SW480 (cell line): Measurements from ENCODE around the gene SNAP47.

Source experiments
- DNase-seq: peaks from one replicate; pipeline ENCODE4 v3.0.0-alpha.2; 2016; ENCODE audit warnings: low spot score

The SNAP47 gene

DNA sequence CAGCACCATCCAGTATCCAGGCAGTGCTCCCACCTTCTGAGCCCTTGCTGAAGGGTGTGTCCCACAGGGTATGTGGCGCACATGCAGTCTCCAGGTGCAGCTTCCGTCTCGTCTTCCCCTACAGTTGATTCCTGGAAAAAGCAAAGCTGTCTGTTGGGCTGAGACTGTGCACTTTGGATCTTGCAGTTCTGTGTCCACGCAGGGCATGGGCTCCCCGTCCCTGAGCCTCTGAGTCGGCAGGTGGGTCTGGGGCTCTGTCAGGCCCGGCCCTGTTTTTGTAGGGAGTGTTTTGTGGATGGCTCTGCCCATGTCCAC is 32.8 kb downstream of the SNAP47 start:
- DNase-seq = no peak

DNA sequence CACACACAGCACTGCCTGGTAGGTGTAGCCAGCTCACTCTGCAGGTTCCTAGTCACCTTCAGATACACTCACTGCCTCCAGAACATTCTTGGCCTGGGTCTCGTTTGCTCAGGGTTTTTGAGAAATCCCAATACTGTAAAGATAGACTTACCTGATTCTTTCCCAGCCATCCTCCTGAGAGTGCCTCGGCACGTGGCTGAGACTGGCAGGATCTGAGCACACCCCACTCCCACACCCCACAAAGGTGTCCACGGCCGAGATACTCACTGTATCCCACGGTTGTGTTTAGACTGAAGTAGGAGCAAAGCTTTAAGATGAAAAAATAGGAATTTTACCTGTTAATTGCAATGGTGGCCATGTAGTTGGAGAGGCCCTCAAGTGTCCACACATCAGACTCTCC is 33.4 kb downstream of the SNAP47 start:
- no peak for DNase-seq

DNA sequence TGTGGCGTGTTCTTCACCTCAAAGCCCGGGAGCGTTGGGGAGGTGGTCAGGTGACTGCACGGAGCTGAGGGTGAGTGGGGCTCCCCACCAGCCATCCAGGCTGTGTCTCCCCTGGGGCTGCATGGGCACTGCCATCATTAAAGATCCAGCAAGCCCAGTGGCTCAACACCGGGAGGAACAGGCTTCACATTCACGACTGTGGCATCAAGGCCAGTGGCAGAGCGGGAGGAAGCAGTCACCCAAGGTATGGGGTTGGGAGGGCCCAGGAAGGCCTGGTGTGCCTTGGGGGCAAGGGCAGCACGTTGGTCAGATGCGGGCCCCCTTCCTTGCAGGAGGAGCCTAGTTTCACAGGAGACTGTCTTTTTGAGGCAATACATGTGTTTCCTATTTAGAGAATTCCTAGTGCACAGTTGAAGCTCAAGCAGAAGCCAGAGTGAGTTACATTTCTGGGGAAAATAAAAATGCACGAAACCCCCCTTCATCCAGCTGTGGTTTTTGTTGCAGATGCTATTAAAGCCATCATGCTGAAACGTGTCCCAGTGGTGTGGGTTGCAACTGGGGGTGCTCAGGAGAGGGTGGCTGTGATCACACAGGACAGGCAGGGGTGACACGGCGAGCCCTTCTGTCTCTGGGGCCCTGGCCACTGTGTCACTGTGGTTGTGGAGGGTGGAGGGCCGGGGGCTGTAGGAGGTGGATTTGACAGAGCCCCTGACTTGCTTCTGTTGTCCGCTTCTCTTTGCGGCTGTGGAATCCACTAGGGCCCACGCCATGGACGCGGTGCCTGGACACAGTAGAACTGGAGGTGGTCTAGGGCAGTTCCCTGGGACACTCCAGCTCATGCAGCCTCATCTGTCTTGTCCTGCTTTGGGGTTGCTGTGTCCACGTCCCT is 34.1 kb downstream of the SNAP47 start:
- no peak for DNase-seq

DNA sequence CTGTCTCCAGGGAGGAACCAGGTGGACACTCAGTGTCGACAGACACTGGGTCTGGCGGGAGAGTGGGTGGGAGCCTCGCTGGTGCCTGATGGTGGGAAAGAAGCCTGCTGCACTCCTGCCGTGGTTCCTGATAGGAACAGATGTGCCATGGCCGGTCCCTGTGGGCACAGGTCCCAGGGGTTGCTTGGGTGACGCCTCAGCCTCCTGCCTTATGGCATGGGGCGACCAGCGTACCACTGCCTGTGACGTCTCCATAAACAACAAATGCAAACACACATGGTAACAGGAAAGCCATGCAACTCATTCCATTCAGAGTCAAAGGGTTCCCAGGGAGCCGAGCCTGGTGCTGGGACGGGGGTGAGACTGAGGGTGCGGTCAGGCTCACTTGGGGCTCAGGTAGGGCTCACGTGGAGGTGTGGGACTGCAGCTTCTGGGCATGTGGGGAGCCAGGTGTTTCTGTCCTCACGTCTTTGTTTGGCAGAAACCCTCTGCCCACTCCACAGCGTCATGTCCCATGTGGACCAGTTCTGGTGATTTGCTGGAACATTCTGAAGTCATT is 34.8 kb downstream of the SNAP47 start:
- no peak for DNase-seq

DNA sequence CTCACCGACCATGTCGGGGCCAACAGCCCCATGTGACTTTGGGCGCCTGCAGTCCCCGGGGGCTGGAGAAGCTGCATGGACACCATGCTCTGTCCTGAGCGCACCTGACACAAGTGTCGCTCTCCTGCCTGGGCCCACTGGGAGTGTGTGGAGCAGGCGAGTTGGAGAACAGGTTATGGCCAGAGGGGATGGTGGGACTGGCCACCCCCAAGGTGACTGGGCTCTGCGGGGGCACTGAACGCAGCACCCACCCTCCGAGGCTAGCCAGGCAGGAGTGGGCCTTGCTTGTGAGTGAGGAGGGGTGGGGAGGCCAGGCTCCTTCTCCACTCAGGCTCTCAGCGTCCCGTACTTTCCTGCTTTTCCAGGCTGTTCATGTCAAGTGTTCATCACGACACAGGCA is 35.6 kb downstream of the SNAP47 start:
- DNase-seq = no peak

DNA sequence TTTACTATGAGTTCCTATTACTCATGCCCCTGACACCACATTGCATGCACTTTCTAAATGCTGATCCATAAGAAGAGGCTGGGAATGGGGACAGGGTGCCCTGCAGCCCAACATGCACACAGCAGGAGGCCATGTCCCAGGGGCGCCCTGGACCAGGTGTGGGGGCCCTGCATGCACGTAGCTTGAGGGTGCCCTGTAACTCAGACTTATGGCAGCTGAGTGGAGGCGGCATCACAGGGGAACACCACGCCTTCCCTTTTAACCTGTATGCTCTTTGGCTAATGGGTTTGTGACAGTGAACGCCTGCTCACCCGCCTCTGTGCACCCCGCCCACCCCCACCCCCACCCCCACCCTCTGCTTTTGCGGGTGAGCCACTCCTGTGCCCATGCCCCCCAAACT is 36.1 kb downstream of the SNAP47 start:
- no peak for DNase-seq

DNA sequence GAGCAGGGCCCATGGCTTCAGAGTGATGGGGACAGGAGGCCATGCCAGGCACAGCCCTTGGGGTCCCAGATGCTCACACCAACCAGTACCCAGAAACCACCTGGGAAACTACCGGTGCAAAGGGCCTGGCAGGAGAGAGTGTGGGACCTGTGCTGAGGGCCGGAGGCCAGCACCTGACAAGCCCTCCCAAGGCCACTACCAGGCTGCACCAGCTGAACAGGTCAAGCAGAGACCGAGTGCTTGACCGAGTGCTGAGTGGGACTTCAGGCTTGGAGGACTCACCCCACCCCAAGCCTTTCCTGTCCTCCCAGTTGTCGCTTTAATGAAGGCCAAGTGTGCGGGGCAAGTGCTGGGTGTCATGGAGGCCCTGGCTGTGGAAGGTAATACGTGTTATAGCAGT is 36.5 kb downstream of the SNAP47 start:
- no peak for DNase-seq

DNA sequence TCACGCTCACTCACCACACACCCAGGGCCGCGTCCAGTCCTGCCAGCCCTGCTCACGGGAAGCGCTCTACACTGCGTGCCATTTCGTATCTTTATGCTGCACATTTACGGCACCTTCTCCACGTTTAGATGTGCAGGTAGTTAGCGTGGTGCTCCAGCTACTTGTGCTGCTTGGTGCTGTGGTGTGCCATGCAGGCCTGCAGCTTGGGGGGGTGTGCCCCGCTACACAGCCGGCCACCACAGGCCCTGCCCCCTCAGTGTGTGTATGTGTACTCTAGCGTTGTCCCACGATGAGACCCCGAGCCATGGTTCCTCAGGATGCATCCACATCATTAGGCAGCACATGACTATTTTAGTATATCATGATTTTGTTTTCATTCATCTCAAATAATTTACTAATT is 38.3 kb downstream of the SNAP47 start:
- no peak for DNase-seq

DNA sequence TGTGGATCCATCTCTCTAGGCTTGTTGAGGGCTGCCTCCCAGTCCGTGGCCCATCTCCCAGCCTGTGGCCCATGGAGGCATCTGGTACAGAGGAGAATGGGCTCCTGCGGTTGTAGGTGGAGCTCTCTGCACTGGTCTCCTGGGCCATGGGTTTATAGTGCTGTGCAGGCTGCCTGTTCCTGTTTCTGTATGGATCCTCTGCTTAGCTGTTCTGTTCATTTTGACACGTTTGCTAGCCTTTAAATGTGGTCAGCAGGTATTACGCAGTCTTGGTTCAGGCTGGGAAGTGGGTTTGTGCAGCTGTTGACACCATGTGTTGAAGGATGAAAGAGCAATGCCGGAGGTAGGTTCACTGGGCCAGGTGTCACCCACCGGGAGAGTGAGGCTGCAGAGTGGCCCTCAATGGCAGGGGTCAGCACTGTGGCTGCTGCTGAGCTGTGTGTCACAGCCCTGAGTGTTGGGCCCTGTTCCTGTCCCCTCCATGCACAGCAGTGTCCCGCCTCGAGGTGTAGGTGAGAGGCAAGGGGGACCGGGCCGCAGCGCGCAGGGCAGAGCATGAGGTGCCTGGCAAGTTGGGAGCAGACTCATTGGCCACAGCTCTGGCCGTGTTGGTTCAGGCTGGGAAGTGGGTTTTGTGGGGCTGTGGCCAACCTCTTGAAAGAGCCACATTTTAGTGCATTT is 39.0 kb downstream of the SNAP47 start:
- DNase-seq = no peak

DNA sequence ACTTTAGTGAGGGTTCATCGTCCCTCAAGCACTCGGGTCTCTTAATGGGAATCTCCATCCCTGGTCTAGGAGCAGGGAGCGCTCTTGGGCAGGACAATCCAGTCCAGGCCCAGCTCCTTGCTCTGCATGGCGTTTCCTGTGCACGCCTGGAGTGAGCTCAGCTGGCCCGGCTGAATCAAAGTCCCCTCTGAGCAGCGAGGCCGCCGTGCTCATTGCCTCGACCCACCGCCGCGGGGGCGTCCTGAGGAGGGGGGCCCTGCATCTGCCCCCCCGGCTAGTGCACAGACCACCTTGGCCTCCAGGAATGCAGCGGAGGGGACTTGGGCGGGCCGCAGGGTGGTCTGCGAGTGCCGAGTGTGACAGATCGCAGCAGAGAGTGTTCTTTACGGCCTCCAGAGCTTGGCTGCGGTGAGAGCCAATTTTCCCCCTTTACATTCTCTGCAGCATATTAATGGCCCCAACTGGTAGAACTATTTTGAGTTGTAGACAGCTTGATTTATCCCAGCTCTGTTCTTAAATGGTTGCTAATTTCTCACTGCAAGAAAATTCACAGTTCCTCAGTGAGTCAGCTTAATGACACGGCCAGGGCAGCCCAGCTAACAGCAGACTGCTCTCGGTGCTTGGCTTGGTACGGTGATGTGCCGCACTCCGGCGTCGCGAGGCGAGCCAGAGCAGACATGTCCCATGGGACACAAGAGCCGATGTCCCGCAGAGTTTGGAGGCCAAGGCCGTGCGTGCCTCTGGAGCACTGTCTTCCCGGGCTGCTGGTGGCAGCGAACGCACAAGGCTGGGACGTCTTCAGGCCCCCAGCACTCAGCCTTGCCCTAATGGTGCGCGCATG is 39.8 kb downstream of the SNAP47 start:
- DNase-seq = no peak

DNA sequence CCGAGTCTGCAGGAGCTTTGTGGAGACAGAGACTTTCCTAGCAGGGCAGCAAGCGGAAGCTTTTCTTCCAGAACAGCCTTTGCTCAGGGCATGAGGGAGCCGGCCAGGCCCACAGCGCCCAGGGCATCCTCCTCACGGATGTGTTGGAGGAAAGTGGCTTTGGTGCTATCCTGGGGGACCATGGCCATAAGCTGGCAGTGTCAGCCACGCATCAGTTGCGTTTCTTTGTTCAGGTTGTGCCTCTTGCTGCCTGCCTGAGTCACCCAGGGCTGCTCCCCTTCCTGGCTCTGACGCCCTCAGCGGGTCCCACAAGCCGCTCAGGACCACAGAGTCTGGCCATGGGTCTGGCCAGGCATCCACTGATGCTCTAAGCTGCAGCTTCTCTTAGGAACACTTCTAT is 40.6 kb downstream of the SNAP47 start:
- no peak for DNase-seq

DNA sequence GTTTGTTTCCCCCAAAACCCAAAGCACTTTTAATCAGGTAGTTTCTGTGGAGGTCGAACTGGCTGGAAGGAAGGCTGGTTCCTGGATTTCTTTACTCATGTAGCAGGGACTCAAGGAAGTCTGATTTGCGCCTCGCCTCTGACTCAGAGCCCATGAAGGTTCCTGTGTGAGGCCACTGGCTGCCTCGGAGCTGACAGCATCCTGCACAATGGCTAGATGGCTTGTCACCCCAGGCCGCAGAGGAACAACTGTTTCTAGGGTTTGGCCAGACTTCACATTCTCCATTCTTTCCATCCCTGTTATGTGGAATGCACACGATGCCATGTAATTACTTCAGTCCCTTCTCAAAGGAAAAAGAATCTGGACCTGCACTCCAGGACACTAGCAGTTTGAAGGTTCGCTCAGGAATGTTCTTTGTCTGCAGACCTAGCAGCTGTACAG is 41.1 kb downstream of the SNAP47 start:
- no peak for DNase-seq

DNA sequence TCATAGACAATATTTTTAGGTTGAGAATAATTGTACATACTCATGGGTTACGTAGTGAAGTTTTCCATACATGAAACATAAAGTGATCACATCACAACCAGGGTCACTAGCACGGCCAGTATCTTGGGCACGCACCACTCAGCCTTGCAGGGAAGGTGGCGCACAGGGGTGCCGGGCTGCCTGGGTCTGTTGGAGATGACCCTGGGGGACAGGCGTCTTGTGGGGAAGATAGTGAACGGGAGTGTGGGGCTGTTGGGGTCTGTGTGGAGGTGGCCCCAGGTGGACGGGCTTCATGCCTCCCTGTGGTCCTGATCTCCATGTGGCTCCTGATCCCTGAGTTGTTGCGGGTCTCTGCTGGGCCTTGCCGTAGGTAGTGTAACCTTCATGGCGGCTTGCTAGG is 41.9 kb downstream of the SNAP47 start:
- DNase-seq = no peak

DNA sequence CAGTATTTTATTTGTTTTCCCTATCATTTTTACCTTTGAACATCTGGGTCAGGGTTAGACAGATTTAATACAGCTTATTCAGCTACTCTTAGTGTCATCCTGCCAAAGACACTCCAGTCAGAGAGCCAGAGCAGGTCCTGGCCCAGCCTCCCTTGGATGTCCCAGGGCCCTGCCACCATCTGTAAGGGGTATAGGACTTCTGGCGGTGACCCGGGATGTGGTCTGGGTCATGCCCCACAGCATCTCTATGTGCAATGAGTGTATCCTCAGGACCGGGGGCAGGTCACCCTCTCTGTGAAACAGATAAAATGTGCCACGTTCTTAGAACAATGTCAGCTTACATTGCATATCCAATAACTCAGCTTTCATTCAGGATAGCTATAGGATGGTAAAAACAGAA is 42.4 kb downstream of the SNAP47 start:
- DNase-seq = no peak

DNA sequence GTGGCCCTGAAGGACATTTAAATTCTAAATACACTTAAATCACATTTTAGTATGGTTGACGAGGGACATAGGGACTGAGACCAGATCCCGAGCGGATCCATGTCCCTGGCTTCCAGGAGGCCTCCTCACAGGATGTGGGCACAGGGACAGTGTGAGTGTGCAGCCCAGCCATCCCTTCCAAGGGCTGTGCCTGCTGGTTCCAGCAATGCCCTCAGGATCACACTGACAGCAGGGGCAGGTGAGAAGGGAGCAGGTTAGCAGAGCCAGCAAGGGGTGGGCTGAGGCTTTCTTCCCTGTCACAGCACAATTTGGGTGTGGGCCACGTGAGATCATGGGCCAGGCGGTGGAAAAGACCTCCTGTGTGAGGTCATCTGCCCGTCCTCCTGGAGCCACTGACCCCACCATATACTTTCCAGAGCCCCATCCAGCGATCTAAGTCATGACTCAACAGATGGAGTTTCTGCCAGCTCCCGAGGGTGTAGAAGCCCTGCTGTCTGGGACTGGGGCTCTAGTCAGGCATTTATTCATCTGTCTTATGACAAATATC is 43.2 kb downstream of the SNAP47 start:
- no peak for DNase-seq

DNA sequence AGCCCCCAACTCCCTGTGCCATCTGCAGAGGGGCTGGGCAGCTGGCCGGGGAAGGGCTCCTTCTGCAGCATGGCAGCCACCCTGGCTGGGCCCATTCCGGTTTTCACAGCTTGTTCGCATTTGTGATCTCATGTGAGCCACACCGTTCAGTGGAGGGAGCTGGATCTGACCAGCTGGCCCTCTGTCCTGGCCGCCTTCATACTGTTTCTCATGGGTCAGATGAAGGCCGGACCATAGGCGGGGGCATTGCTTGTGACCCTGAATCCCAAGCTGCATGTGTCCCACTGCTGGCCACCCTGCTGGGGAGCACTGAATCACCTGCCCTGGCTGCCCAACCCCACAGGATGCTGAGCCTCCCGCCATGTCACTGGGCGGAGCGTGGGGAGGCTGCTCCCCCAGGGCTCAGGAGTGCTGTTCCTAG is 43.8 kb downstream of the SNAP47 start:
- DNase-seq = no peak

DNA sequence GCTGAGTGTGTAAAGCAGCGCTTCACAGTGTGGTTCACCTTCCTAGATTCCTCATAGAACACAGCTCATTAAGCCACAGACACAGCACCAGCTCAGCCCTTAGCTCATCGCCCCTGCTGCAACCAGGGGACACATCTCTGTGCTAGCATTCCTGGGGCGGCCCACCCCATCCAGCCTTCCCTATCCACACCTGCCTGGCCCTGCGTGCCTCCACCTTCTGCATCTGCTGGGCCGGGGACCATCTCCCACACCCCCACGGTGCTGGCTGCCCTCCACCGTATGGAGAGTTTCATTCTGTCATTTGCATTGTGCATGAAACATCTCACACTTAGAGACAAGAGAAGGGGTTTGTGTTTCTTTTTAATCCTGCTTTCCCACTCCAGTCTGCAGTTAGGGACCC is 44.5 kb downstream of the SNAP47 start:
- no peak for DNase-seq

DNA sequence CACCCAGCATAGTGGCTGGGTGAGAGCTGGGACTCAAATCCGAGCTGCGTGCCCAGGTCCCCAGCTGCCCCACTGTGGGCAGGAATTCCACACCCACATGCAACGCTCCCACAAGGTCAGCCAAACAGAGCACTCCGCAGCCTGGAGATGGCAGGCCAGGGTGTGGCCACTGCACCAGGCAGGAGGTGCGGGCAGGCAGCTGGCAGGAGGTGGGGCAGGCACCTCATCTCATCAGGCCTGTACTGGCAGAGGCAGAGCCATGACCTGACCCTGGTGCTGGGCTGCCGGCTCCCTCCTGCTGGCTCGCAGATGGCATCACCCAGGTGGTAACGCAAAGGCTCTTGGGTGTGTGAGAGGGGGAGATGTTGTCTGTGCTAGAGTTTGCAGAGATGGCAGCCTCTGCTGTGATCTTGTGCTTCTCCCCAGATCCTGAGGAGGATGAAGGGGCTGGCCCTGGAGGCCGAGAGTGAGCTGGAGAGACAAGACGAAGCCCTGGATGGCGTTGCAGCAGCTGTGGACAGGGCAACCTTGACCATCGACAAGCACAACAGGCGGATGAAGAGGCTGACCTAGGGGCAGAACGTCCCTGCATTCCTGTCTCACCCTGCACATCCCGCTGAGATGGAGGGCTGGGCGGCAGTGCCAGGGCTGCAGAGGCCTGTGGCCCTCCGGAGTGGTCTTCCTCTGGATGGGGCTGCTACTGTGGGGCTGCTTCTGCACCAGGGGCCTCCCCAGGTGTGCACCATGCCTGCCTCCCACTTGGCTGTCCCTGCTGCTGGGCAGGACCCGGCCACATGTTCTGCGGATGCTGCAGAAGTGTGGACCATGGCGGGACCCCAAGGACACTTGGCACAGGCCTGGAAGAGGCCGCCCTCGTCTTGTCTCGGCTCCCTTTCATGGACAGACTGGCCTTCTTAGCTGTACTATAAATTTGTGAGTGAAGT is 45.1 kb downstream of the SNAP47 start:
- DNase-seq = no peak

DNA sequence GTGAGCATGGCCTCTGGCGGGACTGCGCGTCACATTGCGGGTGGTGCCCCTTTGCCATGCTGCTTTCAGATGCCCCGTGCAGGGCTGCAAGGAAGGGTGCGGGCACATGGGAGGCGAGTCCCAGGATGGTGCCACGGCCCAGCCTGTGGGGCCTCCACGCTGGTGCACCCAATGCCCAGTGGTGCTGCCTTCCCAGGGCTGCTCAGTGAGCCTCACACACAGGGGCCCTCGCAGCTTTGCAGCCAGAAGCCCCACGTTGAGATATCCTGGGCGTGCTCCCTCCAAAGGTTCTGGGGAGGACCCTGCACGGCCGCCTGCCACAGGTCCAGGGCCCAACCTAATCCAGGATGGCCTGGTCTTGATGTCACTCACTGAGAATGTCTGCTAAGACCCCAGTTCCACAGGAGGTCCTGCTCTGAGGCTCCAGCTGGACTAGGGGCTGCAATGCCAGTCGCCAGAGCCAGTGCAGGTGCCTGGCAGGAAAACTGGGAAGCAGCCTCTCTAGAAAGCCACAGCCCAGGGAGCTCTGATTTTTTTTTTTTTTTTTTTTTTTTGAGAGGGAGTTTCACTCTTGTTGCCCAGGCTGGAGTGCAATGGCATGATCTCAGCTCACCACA is 46.2 kb downstream of the SNAP47 start:
- DNase-seq = no peak

DNA sequence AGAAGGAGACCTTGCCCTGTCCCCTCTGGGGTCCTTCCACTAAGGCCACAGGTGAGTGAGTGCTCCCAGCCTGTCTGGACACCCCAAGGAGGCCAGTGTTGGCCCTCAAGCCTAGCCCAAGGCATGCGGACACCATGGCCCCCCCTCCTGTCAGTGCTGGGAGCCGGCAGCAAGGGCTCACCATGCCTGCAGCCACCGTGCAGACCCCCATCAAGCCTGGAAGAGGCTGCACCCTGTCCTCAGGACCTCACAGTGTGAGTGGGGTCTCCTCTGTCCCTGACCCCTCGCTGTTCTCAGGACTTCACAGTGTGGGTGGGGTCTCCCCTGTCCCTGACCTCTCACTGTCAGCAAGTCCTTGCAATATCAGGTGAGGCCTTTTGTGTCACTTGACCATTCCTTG is 47.0 kb downstream of the SNAP47 start:
- DNase-seq = no peak
